HG02885 (cell line): ENCODE results near the gene PTPN9.

ENCODE experiments used
- ATAC-seq: cut with Tn5 transposase; IDR thresholded peaks from one replicate; pipeline ENCODE4 v1.9.1; 2021; ENCODE audit warnings: mild to moderate bottlenecking; ENCODE audit not compliant: unreplicated experiment, poor library complexity

PTPN9 gene

GRCh38 chr15:75428152-75428551 is 151.0 kb downstream of the PTPN9 start:
- ATAC-seq: no peak

- no peak for ATAC-seq
Observed at GRCh38 chr15:75425966-75426500, 153.1 kb downstream of the PTPN9 start.

GRCh38 chr15:75422554-75422953 is 156.6 kb downstream of the PTPN9 start:
- no peak for ATAC-seq

GRCh38 chr15:75420698-75421097 is 158.4 kb downstream of the PTPN9 start:
- no peak for ATAC-seq

- ATAC-seq: no peak
Observed at GRCh38 chr15:75416584-75416983, 162.5 kb downstream of the PTPN9 start.
